Femur (tissue), 1 donor: ENCODE measurements around the gene TCL1B.
"Not testable (repeated sequence)": the region's sequence is repeated elsewhere in the genome, so short reads cannot be mapped to it uniquely, and the experiment has no call there.

Source experiments
- DNase-seq: peaks from one replicate; pipeline ENCODE4 v3.0.0-alpha.2; 2017

TCL1B gene

GRCh38 chr14:95685978-95686922 is at the start of gene TCL1B:
Gene TCL1B (plus strand): TSS chr14:95686426. CDS start chr14:95686468, 42 bp downstream.
- no peak for DNase-seq

- no peak for DNase-seq
Measured at GRCh38 chr14:95644981-95645380, 41.2 kb upstream of the TCL1B start.

- no peak for DNase-seq
Measured at GRCh38 chr14:95645389-95645996, 40.7 kb upstream of the TCL1B start.

GRCh38 chr14:95647926-95648325 is 38.3 kb upstream of the TCL1B start:
- no peak for DNase-seq

- no peak for DNase-seq
Measured at GRCh38 chr14:95649230-95649629, 37.0 kb upstream of the TCL1B start.

- DNase-seq: no peak
Measured at GRCh38 chr14:95651028-95651427, 35.2 kb upstream of the TCL1B start.

GRCh38 chr14:95651821-95652583 is 34.2 kb upstream of the TCL1B start:
- DNase-seq: no peak

GRCh38 chr14:95652690-95653089 is 33.5 kb upstream of the TCL1B start:
- DNase-seq: no peak

GRCh38 chr14:95655461-95655860 is 30.8 kb upstream of the TCL1B start:
- no peak for DNase-seq

- DNase-seq: no peak
Measured at GRCh38 chr14:95656634-95657033, 29.6 kb upstream of the TCL1B start.

- DNase-seq: no peak
Measured at GRCh38 chr14:95657454-95657853, 28.8 kb upstream of the TCL1B start.

GRCh38 chr14:95659293-95659989 is 26.8 kb upstream of the TCL1B start:
- no peak for DNase-seq

- no peak for DNase-seq
Measured at GRCh38 chr14:95659990-95660385, 26.2 kb upstream of the TCL1B start.

GRCh38 chr14:95660651-95661515 is 25.3 kb upstream of the TCL1B start:
- DNase-seq: no peak

- no peak for DNase-seq
Measured at GRCh38 chr14:95662376-95663186, 23.6 kb upstream of the TCL1B start.

GRCh38 chr14:95663226-95663797 is 22.9 kb upstream of the TCL1B start:
- DNase-seq: no peak

- no peak for DNase-seq
Measured at GRCh38 chr14:95664066-95664465, 22.2 kb upstream of the TCL1B start.

GRCh38 chr14:95664546-95664945 is 21.7 kb upstream of the TCL1B start:
- no peak for DNase-seq

GRCh38 chr14:95665530-95665929 is 20.7 kb upstream of the TCL1B start:
- DNase-seq: not testable (repeated sequence)

- DNase-seq: no peak
Measured at GRCh38 chr14:95666450-95666849, 19.8 kb upstream of the TCL1B start.
